HG02981 (cell line): ENCODE measurements around the gene SNTG2.

ENCODE experiments used
- ATAC-seq: cut with Tn5 transposase; IDR thresholded peaks from one replicate; pipeline ENCODE4 v1.9.1; 2021; ENCODE audit warnings: mild to moderate bottlenecking, moderate library complexity; ENCODE audit not compliant: unreplicated experiment

The SNTG2 gene

DNA sequence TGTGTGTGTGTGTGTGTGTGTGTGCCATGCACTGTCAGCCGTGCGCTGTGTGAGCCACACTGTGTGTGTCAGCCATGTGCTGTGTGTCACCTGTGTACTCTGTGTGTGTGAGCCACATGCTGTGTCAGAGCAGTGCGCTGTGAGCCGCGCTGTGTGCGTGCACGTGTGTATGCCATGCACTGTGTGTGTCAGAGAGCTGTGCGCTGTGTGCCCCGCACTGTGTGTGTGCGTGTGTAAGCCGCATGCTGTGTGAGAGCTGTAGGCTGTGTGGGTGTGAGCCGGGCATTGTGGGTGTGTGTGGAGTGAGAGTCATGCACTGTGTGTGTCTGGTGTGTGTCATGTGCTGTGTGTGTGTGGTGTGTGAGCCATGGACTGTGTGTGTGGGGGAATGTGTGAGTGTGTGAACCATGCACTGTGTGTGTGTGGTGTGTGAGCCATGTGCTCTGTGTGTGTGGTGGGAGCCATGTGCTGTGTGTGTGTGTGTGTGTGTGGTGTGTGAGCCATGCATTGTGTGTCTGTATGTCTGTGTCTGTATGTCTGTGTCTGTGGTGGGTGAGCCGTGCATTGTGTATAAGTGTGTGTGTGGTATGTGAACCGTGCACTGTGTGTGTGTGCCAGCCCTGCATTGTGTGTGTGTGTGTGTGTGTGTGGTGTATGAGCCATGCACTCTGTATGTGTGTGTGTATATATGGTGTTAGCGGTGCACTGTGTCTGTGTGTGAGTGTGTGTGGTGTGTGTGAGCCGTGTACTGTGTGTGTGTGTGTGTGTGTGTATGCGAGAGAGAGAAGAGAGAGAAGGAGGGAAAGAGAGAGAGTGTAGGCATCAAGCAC is 356.3 kb downstream of the SNTG2 start:
- no peak for ATAC-seq

DNA sequence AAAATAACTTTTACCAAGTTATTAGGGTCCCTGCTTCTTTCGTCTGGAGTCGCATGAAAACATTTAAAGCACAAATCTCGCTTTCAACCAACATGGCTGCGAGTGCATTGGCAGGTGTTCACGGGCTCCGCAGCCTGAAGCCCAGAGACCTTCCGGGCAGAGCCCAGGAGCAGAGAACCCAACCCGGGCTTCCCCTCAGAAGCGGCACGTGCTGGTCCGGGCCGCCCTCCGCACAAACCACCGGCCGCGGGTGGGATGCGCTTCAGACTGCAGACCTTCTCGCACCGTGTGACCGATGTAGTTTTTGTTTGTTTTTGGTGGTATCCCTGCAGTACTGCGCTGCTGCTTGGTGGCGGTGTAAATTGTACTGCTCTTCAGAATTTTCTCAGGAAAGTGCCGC is 357.0 kb downstream of the SNTG2 start:
- ATAC-seq: no peak

DNA sequence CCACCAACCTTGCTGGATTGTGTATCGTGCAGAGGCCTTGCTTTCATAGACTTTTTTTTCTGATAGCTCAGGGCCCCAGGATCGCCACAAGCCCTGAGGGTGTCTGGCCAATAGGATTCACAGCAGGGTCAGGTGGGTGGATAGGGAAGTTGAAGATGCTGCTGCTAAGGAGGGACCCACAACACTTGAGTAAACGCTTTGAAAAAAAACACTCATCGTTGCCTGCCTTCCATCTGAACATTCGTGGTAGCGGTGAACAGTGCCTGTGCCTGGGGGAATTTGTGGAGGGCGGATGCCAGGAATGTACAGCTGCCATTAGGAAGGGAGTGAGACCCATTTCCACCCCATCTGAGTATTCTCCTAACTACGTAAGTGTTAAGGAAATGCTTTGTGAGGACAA is 358.0 kb downstream of the SNTG2 start:
- no peak for ATAC-seq

DNA sequence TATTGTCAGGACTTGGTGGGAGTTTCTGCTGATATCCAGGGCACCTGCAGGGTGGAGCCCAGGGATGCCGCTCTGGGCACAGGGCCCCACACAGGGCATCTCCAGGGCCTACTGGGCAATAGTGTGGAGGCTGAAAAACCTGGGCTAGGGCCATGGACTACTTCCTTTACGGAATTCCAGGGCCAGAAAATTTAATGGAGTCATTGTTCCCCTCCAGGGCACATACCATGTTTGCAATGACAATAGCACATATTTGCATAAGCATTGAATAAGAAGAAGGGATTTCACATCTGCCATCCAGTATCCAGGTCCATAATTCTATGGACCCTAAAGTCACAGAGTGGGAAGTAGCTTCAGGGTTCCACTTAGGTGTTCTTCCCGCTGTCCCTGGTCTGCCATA is 358.9 kb downstream of the SNTG2 start:
- ATAC-seq: no peak

DNA sequence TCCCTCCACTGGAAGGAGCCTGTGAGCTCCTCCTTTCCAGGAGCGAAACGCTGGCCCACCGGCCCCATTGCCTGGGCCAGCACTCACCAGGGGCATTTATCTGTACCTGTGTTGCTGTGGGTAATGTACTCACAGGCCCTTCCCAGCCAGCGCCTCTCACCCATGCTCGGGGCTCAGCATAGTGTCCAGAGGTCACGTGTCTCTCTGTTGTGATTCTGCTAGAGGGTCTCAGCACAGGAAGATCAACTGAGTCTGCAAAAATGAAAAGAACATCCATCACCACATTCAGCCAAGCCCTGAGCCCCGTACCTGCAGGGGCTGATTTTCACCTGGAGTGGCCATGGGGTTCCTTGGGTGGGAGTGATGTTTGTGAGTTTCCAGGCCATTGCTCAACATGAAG is 359.6 kb downstream of the SNTG2 start:
- ATAC-seq: no peak

DNA sequence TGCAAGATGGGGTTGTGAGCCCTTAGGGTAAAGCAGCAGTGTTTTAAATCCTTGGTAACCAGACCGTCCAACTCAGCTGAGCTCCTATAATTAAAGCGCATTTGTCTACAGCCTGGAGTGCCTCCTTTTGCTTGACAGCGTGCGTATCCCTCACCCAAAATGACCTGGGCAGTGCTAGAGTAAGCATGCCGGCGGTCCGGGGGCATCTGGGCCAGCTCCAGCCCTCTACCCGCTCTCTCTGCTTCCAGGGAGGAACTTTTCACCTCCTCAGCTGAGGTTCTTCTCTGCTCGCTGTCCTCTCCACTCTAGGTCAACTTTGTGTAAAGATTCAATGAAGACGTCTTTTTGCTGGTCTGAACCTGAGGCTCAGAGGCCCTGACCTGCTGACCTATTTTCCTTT is 360.2 kb downstream of the SNTG2 start:
- ATAC-seq: no peak

DNA sequence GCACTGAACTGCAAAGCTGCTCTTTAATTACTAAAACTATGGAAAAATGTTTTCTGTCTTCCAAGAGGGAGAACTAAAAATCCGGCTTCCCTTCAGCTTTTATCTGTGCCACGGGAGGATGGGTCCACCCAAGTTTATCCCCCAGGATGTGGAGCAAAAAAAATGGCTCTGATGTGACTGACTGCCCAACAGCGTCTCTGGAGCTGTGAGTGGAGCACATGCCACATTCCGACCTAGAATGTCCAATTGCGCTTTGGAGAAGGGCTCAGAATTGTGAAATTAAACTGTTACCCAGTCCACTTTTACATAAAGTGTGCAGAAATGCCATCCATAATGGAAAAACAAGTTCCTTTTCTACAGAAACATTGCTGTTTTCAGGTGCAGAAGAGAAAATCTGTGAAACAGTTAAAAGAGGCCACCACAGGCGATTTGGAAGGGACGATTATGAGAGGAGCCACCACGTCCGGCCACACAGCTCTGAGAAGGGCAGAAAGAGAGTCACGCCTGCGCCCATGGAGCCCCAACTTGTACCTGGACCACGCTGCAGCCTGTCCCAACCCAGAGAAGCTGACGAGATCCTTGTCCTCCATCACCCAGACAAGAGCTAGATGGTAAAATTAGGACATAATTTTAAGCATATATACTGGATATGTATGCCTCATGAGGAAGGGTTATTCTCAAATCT is 362.7 kb downstream of the SNTG2 start:
- no peak for ATAC-seq

DNA sequence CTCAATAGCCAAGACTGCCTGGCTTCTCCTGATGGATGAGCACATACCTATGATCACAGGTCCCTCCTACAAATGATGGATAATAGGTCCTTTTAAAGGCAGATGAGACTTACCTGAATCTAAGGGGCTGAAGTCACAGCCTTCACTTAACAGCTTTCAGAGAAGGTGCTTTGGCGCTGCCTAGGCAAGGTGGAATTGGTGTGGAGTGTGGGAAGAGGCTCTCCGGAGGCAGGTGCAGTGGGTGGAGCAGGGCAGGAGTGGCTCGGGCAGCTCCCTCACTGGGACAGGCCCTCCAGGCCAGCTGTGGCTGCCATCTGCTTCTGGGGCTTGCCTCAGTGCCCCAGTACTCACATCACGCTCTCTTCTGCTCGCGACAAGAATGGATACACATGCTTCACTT is 363.6 kb downstream of the SNTG2 start:
- ATAC-seq: no peak

DNA sequence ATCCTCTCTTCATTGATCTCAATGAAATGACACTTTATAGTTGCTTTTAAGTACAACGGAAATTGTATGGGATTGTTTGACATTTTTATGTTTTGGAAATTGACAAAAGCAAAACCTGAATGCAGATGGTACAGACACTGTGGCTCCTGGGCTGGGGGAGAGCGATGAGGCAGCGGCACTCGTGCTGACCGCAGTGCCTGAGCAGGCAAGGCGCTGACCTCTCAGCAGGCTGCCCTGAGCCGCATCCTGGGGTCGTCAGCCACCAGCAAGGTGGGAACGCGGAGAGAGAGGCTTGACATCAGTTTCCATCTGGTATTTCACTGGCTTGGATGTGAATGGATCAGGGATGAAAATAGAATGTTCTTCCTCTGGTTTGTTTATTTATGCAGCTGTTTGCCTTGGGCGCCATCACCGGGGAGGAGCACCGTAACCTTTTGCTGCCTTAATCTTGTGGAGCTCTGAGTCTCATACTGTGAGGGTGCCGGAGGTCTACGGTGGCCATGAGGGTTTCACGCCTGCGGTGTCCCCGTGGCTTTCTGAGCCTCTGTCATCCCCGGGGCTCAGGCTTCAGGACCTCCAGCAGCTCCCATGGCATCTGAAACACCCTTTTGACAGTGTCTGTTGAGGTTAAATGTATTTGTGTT is 367.8 kb downstream of the SNTG2 start:
- no peak for ATAC-seq

DNA sequence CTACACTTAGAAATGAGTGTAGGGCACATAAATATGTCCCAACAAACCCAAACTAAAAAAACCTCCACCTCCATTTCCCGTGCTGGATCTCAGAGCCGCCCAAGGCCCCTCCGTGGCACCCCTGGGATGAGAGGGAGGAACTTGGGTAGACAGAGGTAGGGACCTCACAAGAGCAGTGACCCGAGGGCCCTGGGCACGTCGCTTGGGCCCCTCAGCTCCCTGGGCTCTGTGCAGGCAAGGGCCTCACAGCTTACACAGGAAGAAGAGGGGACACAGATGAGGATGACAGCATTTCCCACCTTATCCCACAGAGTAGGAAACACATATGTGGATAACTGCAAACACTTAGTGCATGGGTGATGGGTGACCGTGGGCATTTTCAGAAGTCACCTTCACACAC is 368.7 kb downstream of the SNTG2 start:
- no peak for ATAC-seq

DNA sequence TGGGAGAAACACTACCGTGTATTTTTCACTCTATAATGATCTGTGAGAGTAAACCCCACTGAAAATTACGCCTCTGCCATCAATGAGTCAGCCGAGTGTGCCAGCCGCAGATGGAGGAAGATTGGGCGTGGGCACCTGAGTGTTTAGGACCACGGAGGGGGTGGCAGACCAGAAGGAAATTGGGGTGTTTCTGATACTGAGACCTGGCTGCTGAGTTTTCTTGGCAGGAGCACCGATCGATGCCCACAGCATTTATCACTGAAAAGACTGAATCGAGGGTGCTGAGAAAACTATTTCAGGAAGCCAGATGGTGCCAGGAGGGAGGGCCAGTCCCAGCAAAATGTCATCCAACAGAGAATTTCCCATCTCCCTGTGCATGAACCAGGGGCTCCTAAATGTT is 370.7 kb downstream of the SNTG2 start:
- no peak for ATAC-seq

DNA sequence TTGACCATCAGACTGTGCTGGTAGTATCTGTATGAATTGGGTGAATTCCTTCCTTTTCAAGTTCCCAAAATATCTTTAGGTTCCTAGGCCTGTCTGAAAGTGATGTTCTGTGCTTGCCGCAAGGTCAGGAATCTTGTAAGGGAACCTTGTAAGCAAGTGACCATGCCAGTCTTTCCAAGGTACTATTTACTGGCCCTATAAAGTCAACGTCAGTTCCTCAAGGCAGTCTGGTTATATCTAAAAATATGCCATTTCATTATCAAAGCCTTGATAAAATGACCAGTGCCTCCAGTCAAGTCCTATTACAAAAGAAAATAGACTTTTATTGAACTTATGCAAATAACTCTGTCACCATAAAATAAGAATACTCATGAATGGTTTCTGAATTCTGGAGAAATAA is 374.2 kb downstream of the SNTG2 start:
- no peak for ATAC-seq

DNA sequence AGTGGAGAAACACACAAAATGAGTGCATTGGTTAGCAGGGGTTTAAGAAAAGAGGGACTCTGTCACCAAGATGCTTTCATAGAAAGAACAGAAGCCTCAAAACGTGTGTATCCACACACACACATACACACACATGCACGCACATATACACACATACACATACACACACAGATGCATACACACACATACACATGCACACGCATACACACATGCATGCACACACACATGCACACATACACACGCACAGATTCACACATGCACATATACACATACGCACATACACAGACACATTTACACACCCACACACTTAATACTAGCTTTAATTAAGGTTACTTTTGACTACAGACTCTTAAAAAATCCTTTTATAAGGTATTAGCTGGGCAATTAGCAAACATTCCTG is 378.0 kb downstream of the SNTG2 start:
- ATAC-seq: no peak

DNA sequence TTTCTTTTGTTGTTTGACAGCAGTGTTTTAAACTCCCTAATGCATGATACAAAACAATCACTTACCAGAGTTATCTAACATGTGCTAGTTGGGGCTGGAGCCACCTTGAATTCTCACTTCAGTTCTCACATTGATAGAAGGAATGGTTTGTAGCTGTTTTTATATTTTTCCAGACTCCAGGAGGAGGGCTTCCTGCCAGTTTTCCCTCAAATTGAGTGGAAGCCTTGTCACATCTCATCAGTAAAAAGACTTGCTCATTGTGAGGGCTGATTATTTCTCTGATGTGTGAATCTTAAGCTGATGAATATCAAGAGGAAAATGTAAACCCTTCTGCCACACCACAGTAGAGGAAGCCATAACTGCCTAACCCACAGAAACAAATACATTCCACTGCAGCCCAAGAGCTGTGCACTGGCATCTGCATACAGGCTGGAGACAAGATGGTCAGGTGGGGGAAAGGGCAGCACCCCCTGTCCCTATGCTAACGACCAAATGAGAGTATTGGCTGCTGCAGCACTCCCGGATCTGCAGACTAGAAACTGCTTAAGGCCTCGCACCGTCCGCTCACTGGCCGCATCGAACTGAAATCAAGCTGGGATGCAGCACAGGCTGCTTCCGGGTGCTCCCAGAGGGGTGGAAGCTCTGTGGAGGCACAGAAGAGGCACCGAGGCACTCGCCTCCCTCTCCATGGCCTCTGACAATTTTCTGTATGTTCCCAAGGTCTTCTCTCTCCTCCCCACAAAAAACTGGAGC is 388.9 kb downstream of the SNTG2 start:
- no peak for ATAC-seq

DNA sequence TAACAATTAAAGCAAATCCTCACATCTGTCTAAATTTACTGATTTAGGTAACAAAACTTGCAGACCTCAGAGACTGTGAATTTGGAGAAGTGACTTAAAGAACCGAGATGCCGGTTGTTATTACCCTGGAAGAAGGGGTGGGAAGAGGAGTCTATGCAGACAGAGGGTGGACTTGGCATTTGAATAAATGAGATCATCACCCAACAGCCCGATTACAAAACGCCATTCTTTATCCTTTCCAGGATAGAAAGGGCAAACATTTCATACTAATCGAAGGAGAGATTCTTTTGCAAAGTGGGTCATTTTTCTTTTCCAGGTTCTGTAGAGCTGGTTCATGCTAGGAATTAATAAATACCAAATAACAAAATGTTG is 389.5 kb downstream of the SNTG2 start:
- no peak for ATAC-seq

DNA sequence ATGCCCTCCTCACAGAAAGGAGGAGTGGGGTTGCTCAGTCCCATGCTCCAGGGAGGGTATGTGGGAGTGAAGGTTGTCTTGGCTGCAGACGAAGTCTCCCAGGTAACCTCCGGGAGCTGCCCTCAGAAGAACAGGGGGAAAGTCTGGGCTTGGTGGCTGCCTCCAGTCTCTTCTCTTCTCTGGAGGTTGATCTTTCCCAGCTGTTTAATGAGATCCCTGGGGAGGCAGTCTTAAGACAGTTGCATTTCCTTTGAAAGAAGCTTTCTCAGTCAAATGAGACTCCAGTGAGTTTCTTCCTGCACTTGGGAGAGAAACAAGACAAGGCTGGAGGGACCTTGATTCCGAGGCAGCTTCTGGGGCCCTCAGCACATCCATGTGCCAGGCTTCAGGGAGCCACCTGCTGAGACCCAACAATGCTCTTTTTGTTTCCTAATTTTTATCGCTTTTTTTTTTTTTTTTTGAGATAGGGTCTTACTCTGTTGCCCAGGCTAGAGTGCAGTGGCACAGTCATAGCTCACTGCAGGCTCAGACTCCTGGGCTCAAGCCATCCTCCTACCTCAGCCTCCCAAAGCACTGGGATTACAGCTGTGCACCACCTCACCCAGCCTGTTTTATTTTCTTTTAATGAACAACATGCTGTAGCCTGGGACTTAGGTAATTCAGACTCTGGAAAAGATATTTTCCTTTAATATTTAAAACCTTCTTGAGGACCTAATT is 390.9 kb downstream of the SNTG2 start:
- ATAC-seq: no peak

DNA sequence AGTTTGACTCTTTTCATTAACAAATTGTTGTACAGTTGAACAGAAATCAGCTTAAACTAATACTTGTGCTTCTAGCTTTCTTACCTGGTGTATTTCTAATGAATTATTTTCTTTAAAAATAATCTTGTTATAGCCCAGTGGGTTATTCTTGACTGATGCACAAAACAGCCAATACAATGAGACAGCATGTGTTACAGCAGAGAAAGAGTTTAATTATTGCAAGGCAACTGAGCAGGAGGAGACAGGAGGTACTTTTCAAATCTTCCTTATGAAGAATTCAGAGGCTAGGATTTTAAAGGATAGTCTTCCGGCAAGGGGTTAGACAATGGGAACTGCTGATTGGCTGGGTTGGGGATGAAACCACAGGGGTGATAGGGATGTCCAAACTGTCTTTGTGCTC is 398.1 kb downstream of the SNTG2 start:
- ATAC-seq: no peak

DNA sequence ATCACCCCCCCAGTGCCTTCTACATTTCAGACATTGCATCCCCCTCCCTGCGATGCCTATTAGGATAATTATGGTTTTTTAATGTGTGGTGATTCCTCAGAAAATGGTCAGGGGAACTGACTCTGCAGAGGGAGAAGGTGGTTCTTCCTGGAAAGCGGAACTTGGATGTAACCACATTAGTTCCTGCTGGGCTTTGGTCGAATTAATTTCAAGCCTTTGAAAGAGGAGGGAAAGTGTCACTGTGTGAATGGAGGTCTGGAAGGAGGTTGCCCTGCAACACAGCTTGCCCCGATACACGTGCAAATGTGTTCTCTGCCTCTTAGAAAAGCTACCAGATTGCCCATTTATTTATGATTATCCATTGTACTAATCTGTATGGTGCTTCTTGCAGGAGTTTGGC is 399.5 kb downstream of the SNTG2 start:
- no peak for ATAC-seq

DNA sequence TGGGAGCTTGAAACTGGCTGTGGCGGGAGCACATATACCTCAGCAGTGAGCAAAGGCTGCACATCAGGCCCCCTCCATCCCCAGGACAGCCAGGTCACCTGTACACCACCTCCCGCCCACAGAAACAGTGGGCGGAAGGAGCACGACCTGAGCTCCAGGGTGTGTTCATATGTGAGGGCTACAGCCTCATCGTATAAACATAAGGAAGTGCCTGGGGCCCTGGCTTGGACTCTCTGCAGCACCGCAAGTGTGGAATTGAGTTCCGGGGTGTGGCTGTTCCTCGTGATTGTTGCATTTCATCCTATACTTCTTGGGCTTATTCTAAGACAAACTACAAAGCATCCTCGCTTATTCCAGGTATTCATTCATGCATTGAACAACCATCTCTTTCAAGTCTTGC is 402.5 kb downstream of the SNTG2 start:
- ATAC-seq: no peak

DNA sequence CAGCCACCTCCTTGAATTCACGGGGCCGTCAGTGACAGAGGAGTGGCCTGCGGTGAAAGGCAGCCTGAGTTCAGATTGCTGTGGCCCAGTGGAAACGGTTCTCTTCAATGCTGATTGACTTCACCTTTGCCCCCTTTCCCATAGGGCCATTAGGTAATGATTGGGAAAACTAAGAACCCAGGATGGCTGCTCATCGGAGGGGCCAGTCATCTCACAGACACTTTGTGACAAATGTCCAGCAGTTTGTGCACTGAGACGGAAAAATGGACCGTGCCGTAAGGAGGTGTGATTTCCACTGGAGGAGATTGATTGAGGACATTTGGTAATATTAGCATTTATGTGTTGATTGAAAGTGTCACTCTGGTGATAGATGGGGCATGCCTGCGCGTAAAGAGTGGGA is 402.9 kb downstream of the SNTG2 start:
- no peak for ATAC-seq

DNA sequence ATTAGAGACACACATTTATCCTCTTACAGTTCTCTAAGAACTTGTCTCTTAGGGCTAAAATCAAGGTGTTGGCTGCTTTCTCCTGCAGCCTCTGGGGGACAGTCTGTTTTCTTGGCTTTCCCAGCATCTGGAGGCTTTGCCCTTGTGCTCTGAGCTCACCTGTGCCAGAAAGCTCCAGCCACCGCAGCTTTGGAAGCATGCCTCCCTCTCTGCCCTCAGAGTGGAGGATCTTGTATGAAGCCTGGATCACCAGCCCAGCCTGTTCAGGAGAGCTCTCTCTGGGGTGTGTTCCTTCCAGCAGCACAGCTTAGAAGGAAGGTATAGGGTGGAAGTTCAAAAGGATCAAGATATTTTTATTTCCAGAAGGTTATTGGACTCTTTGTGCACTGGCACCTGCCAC is 409.5 kb downstream of the SNTG2 start:
- no peak for ATAC-seq
